ENCODE data around the gene ERG28. TPM values are rescaled to one million over a fixed set of nuclear protein-coding genes. Genes with fewer than 3 reads are reported as not detected.

Gene ERG28
- total RNA-seq, 1 experiment from 2014 or later = 29.1 TPM

- Histone ChIP-seq H2BK20ac (ENCODE audit: low read depth, low read length, poor library complexity, severe bottlenecking) (no peak overlapping the region), H4K8ac (replicated peaks; ENCODE audit: insufficient read length, low read depth, low read length) (no peak overlapping the region), H2BK5ac (ENCODE audit: insufficient read length, low read length) (no peak overlapping the region), H3K4me2 (ENCODE audit: insufficient read depth, insufficient read length, low read length) (no peak overlapping the region), H4K5ac (ENCODE audit: insufficient read length, low read depth, low read length) (no peak overlapping the region), H2BK120ac (ENCODE audit: low read depth, low read length, poor library complexity, severe bottlenecking) (no peak overlapping the region), H3K27me3 (ENCODE audit: insufficient read depth, low read length) (no peaks in the 10 kb centered on the region), H3K79me2 (ENCODE audit: insufficient read depth, low read length) (no peaks in the 10 kb centered on the region), H3K4ac (ENCODE audit: low read depth, low read length) (no peak overlapping the region), H3K4me1 (ENCODE audit: insufficient read depth, low read length) (no peaks in the 10 kb centered on the region), H3K18ac (ENCODE audit: insufficient read length, low read depth, low read length) (no peak overlapping the region), H3K23me2 (ENCODE audit: insufficient read length, low read depth, low read length, poor library complexity, severe bottlenecking) (no peaks in the 10 kb centered on the region), H3K23ac (ENCODE audit: insufficient read length, low read depth, low read length) (no peak overlapping the region), H3K14ac (ENCODE audit: insufficient read depth, low read length) (no peak overlapping the region), H4K91ac (ENCODE audit: insufficient read length, low read depth, low read length) (no peak overlapping the region), H3K9ac (ENCODE audit: extremely low read depth, insufficient read length, low read length) (no peak overlapping the region), H3T11ph (ENCODE audit: low read length) (no peak overlapping the region), H2AK5ac (ENCODE audit: insufficient read length, low read length) (no peak overlapping the region), H3K79me1 (ENCODE audit: insufficient read depth, low read depth, low read length, poor library complexity, severe bottlenecking) (no peaks in the 10 kb centered on the region), H2AFZ (ENCODE audit: low read length) (no peak overlapping the region), H2BK15ac (ENCODE audit: low read depth, low read length) (no peak overlapping the region), H3K27ac (ENCODE audit: insufficient read length, low read depth, low read length) (no peak overlapping the region), H2BK12ac (ENCODE audit: insufficient read length, low read depth, low read length) (no peak overlapping the region), H4K20me1 (ENCODE audit: control insufficient read depth, insufficient read depth, insufficient read length) (no peaks in the 10 kb centered on the region), H3K56ac (ENCODE audit: insufficient read length, low read depth, low read length) (no peak overlapping the region), H3K9me3 (ENCODE audit: control insufficient read depth, low read depth, low read length) (no peaks in the 10 kb centered on the region)
- no CpG with 5 or more reads among the region's 5 CpGs for whole genome bisulfite sequencing (ENCODE audit: extremely low coverage, insufficient read length, low lambda C conversion rate)
- Mint-ChIP-seq H3K27me3 (ENCODE audit: low read depth) (no peaks in the 10 kb centered on the region), H3K27ac (no peak overlapping the region), H3K36me3 (ENCODE audit: insufficient read depth in 1 of 3, low read depth in 3 of 3) (peaks cover 32 to 70% (median 55%) of the 10 kb centered on the region in 3 experiments), H3K9me3 (no peaks in the 10 kb centered on the region), H3K4me3 (no peak overlapping the region), H3K4me1 (no peaks in the 10 kb centered on the region)
- no peak for TF ChIP-seq CTCF (conservative IDR thresholded peaks at IDR 0.05)
- DNase-seq = no peak
These were observed 10.2 kb downstream of the ERG28 start for GRCh38 chr14:75650253-75651058.
